ENCODE data around the gene PIGO.
A peak's percentile ranks its signal among the peaks of the same experiment; 100 is the strongest.

Gene PIGO

GRCh38 chr9:35107297-35108290, 11.2 kb upstream of the PIGO start:
- DNase-seq (ENCODE audit: low read depth in 1 of 2, low spot score in 1 of 2), result no peak

GRCh38 chr9:35106343-35106730, 9.9 kb upstream of the PIGO start:
- DNase-seq (ENCODE audit: low read depth in 1 of 2, low spot score in 1 of 2), result no peak

- DNase-seq (ENCODE audit: low read depth in 1 of 2, low spot score in 1 of 2), result no peak
Observed at GRCh38 chr9:35105571-35106342, 9.4 kb upstream of the PIGO start.

DNA sequence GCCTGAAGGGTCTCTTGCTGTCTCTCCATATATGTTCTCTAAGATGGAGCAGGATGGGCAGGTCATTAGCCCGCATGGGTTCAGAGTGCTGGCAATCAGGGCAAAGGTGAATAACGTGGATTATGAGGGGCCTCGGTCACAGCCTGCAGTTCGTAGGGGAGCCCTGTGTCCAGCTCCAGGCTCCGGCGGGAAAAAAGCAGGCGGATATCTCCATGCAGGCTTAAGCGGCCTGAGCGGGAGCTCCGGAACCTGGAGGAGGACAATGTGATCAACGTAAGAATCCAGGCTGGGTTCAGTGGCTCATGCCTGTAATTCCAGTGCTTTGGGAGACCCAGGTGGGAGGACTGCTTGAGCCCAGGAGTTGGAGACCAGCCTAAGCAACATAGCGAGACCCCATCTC, 8.7 kb upstream of the PIGO start:
- DNase-seq (ENCODE audit: low read depth in 1 of 2, low spot score in 1 of 2), result no peak

GRCh38 chr9:35104586-35104985, 8.2 kb upstream of the PIGO start:
- no peak for DNase-seq (ENCODE audit: low read depth in 1 of 2, low spot score in 1 of 2)

DNA sequence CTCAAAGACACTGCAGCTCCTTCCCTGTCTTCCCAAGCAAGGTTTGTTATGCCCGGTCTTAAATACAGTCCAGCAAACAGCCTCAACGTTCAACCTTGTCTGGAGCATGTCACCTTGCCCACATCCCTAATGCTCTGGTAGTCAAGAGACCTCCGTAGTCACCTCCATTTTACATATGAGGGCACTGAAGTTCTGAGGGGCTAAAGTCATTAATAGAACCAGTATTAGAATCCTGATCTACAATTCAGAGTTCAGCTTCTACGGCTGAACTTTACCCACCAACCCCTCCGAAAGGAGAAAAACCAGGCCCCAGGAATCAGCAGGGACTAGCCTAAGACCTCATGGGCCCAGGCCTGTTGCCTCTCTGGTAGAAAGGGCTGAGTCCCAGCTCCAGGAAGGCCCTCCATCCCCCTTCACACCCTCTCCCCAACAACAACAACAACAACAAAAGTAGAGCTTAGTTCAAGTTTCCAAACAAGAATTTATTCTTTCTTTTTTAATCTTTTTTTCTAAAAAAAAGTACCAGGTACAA, 7.3 kb upstream of the PIGO start:
- no peak for DNase-seq (ENCODE audit: low read depth in 1 of 2, low spot score in 1 of 2)

DNA sequence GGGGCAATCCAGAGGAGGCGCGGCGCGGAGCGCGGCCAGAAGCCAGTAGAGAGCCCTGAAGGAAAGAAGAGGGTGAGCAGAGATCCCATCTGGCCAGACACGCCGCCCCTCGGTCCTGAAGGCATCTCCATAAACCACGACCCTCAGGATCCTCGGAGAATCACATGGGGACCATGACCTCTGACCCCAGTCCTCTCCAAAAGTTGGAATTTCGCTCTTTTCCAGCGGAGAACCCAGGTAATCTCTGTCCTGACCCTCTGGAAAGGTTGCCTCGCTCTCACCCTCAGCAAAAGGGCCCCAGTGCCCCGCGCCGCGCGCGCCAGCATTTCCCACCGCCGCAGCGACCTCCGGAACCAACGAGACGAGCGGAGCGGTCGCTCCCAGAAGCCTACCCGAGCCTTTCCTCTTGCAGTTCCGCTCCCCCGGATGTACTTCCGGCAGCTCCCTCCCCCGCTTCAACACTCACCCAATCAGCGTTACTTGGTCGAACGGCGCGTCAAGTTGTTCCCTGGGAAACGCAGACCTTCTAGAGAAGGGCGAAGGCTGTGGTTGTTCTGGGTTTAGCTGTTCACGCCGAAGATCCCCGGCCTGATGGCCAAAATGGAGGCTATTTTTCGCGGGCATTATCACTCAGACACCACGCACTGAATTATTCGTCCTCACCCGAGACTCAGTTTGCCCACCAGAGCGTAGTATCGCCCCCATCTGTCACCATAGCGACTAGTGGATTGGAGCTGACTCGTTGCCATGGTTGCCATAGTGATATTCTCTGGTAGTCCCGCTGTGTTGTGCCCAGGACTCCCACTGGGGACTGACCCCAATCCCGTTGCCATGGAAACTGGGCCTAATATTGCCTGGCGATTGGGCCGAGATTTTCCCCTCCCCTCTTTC, 6.6 kb upstream of the PIGO start, which contains the start of gene STOML2:
TSS of gene STOML2 (minus strand) at position 363 of the 891 bp plus-strand sequence. CDS start at position 326, 37 bp downstream.
- DNase-seq (ENCODE audit: low read depth in 1 of 2, low spot score in 1 of 2), result peak; percentile 79 to 80

DNA sequence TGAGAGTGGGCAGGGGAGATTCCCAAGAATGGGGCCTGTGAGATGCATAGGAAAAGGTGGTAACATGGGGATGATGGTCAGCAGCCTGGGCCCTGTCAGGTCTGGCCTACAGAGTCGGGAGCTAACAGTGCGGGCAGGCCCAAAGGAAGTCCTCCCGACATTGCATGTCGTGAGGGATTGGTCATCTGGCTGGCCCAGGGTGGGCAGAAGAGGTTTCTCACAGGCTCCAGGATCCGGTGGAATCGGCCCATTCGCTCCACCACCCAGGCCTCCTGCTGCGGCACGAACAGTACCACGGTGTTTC, 6.0 kb upstream of the PIGO start:
- no peak for DNase-seq (ENCODE audit: low read depth in 1 of 2, low spot score in 1 of 2)

- DNase-seq (ENCODE audit: low read depth in 1 of 2, low spot score in 1 of 2), result no peak
Observed at GRCh38 chr9:35097573-35097972, 1.2 kb upstream of the PIGO start.

GRCh38 chr9:35091536-35091935, 4.9 kb downstream of the PIGO start:
- no peak for DNase-seq (ENCODE audit: low read depth in 1 of 2, low spot score in 1 of 2)

DNA sequence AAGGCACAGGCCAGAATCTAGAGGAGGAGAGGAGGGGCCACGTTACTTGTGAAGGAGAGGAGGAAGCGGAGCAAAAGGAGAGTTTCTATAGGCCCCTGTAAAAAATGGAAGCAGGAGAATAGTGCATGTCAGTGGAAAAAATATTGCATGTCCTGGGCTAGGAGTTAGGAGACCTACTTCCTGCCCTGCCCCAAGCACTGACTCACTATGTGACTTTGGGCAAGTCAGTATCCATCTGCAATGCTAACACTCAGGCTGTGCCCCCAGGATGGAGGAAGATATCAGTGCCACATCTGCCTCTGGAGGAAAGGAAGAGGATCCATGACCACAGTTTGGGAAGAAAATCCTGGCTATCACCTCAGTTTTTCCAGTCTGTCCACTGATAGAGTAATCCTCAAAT, 7.0 kb downstream of the PIGO start:
- no peak for DNase-seq (ENCODE audit: low read depth in 1 of 2, low spot score in 1 of 2)

- no peak for DNase-seq (ENCODE audit: low read depth in 1 of 2, low spot score in 1 of 2)
Observed at GRCh38 chr9:35085078-35085477, 11.3 kb downstream of the PIGO start.

- peak; percentile 66 to 72 for DNase-seq (ENCODE audit: low read depth in 1 of 2, low spot score in 1 of 2)
Observed at GRCh38 chr9:35079426-35080341, 16.7 kb downstream of the PIGO start, which contains the start of gene FANCG. TSS of gene FANCG (minus strand) at chr9:35079942. CDS start at chr9:35079524, 418 bp downstream.

DNA sequence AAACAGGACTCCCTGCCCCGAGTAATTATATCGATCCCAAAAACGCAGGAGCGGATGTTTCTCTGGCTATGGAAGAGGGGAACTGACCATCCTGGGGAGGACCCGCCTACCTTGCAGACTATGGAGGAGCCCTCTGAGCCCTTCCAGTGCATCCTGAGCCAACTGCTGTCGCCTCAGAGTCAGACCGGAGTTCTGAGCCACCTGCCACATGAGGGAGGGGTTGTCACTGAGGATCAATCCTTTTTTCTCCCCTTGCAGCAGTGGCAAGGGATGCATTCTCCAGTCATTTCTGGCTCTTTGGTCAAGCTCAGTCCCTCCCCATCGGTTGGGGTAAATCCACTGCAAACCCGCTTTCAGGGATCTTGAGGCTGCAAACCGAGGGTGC, 17.4 kb downstream of the PIGO start:
- DNase-seq (ENCODE audit: low read depth in 1 of 2, low spot score in 1 of 2), result no peak

- DNase-seq (ENCODE audit: low read depth in 1 of 2, low spot score in 1 of 2), result no peak
Observed at GRCh38 chr9:35078066-35078465, 18.3 kb downstream of the PIGO start.

- DNase-seq (ENCODE audit: low read depth in 1 of 2, low spot score in 1 of 2), result no peak
Observed at GRCh38 chr9:35076848-35077247, 19.5 kb downstream of the PIGO start.

- no peak for DNase-seq (ENCODE audit: low read depth in 1 of 2, low spot score in 1 of 2)
Observed at GRCh38 chr9:35075358-35075757, 21.0 kb downstream of the PIGO start.

GRCh38 chr9:35074791-35075190, 21.6 kb downstream of the PIGO start:
- no peak for DNase-seq (ENCODE audit: low read depth in 1 of 2, low spot score in 1 of 2)

GRCh38 chr9:35074141-35074540, 22.2 kb downstream of the PIGO start:
- DNase-seq (ENCODE audit: low read depth in 1 of 2, low spot score in 1 of 2), result no peak

GRCh38 chr9:35073279-35073612, 23.1 kb downstream of the PIGO start:
- DNase-seq (ENCODE audit: low read depth in 1 of 2, low spot score in 1 of 2), result no peak

All from stimulated activated CD4-positive, alpha-beta T cell treated with anti-CD3 and anti-CD28 coated beads, Interleukin-15, amount 100 ng/mL, for 1 hour (primary cell).